ENCODE results near the gene SEC61B.
A peak's percentile ranks its signal among the peaks of the same experiment; 100 is the strongest.

SEC61B gene

DNA sequence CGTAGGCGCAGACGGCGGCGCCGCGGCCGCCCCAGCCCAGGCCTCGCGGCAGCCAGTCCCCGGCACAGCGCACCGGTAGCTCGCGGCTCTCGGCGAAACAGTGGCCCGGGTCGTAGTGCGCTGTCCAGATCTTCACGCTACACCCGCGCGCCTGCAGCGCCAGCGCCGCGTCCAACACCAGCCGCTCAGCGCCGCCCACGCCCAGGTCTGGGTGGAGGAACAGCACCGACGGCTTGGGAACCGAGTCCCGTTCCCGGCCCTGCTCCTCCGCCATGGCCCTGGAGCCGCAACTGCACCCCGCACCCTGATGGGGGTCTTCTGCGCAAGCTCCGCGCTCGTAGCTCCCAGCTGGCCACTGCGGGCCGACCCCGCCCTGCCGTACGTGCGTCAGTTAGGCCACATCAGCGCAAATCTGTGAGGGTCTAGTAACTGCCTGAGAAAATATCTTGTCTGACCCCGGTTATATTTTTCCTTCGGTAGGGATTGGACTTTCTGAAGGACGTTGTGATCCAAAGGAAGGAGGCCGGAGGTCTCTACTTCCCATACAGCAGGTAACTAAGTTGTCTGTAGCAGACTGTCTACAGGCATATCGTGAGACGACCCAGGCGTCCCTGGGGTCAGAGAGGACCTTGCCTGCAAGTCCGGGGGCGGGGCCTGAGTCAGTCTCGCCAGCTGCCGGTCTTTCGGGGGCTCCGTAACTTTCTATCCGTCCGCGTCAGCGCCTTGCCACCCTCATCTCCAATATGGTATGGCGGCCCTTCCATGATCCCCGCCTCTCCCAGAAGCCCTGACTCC is at the start of gene SEC61B, which contains the start of gene ALG2:
TSS of gene SEC61B (plus strand) at position 662 of the 795 bp plus-strand sequence. CDS start at position 744, 82 bp downstream.
TSS of gene ALG2 (minus strand) at position 322 of the 795 bp plus-strand sequence. CDS start at position 274, 48 bp downstream.
- DNase-seq (ENCODE audit: low read depth): peak; percentile 87
- TF ChIP-seq, protein P1, sequence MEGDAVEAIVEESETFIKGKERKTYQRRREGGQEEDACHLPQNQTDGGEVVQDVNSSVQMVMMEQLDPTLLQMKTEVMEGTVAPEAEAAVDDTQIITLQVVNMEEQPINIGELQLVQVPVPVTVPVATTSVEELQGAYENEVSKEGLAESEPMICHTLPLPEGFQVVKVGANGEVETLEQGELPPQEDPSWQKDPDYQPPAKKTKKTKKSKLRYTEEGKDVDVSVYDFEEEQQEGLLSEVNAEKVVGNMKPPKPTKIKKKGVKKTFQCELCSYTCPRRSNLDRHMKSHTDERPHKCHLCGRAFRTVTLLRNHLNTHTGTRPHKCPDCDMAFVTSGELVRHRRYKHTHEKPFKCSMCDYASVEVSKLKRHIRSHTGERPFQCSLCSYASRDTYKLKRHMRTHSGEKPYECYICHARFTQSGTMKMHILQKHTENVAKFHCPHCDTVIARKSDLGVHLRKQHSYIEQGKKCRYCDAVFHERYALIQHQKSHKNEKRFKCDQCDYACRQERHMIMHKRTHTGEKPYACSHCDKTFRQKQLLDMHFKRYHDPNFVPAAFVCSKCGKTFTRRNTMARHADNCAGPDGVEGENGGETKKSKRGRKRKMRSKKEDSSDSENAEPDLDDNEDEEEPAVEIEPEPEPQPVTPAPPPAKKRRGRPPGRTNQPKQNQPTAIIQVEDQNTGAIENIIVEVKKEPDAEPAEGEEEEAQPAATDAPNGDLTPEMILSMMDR (IDR thresholded peaks at IDR 0.05; ENCODE audit: control insufficient read depth, insufficient read depth, low read depth, low read length, missing control alignments): no peak
- peak within 1 kb of the TSS; percentile 62 for H3K4me3 ChIP-seq (ENCODE audit: control insufficient read depth, low read depth, low read length)

DNA sequence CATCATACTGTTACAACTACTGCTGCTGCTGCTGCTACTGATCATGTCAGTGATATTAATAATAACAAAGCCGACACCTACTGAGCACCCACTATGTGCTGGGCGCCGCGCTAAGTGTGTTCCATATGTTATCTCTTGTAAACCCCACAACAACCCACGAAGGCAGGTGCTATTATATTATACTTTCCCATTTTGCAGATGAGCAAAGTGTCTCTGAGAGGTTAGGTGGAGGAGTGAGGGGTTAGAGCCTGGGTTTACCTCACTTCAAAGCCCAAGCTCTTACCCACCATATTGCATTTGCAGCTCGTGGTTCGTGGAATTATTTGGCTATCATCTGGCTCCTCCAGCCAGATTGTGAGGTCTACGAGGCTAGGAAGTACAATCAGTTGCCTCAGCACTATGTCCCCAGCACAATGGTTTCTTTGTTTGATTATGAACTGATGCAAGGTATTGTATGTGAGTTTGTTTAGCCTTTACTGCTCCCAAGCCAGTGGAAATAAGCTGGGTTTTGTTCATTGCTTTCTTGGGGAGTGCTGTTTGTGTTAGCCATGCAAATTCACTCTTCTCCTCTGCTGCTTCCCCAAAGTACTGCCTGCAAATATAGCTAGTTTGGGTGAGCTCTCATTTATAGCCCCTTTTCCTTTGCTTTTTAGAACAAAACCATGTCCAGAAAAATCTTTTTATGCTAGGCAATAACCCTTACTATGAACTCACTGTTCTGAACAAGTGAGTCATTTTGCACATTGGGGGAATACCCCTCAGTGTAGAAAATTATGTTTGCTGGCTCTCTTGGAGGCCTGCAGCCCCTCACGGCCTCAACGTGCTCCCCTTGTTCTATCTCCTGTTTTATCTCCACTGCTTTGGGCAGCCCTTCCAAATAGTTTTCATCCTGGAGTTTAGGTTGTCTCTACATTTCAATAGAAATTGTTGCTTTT is 48.2 kb upstream of the SEC61B start:
- no peak for DNase-seq (ENCODE audit: low read depth)
- no peak overlapping the region for H3K4me3 ChIP-seq (ENCODE audit: control insufficient read depth, low read depth, low read length)
- TF ChIP-seq, protein P1 (IDR thresholded peaks at IDR 0.05; ENCODE audit: control insufficient read depth, insufficient read depth, low read depth, low read length, missing control alignments): no peak

DNA sequence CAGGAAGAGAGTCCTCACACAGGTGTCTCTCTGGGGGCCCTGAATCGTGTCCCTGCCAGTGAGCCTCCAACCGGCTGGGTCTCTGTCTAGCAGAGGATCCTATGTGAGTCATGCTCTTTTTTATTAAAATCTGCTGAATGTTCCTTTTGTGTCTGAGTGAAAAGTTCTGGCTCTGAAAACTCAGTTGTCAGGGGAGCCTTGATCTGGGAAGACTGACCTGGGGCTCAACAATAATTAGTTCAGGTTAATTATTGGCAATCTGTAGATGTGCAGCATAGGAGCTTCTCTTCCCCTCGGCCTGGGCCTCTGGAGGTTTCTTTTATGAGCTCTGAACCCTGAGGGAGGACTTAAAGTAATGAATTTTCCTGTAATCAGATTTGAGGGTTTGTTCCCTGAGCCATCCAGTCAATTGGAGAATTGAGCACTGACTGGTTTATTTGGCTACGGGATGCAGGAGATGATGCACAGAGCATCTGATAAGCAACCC is 45.5 kb upstream of the SEC61B start:
- H3K4me3 ChIP-seq (ENCODE audit: control insufficient read depth, low read depth, low read length): no peak overlapping the region
- TF ChIP-seq, protein P1 (IDR thresholded peaks at IDR 0.05; ENCODE audit: control insufficient read depth, insufficient read depth, low read depth, low read length, missing control alignments): no peak
- no peak for DNase-seq (ENCODE audit: low read depth)

DNA sequence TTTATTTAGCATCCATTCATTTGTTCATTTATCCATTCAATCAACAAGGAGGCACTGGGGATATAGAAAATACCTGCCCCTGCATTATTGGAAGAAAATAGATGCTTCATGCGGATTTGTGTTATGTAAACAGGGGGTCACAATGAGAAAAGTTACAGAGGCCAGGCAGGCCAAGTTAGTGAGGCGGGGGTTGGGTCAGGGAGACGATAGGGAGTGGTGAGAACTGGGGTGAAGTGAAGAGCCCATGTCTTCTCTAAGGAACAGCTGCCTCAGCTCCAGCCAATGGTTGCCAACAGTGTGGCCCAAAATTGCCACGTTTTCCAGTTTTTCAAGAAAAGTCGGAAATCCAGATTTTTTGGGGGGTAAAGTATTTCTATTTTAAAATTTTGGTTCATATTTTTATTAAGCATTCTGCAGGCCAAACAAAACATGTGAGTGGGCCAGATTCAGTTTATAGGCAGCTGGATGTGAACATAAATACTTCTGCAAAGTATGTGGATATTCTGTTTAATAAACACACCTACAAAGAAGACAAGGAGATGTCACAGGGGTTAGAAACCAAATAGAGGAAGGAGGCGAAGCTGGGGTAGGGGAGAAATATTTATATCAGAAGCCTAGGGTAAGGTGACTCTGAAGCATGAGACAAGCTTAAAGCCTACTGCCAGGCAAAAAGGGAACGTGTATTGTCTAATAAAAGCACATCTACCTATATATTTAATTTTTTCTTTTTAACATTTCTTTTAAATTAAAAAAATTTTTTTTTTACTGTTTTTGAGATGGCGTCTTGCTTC is 44.3 kb upstream of the SEC61B start:
- DNase-seq (ENCODE audit: low read depth): no peak
- TF ChIP-seq, protein P1 (IDR thresholded peaks at IDR 0.05; ENCODE audit: control insufficient read depth, insufficient read depth, low read depth, low read length, missing control alignments): no peak
- H3K4me3 ChIP-seq (ENCODE audit: control insufficient read depth, low read depth, low read length): no peak overlapping the region

DNA sequence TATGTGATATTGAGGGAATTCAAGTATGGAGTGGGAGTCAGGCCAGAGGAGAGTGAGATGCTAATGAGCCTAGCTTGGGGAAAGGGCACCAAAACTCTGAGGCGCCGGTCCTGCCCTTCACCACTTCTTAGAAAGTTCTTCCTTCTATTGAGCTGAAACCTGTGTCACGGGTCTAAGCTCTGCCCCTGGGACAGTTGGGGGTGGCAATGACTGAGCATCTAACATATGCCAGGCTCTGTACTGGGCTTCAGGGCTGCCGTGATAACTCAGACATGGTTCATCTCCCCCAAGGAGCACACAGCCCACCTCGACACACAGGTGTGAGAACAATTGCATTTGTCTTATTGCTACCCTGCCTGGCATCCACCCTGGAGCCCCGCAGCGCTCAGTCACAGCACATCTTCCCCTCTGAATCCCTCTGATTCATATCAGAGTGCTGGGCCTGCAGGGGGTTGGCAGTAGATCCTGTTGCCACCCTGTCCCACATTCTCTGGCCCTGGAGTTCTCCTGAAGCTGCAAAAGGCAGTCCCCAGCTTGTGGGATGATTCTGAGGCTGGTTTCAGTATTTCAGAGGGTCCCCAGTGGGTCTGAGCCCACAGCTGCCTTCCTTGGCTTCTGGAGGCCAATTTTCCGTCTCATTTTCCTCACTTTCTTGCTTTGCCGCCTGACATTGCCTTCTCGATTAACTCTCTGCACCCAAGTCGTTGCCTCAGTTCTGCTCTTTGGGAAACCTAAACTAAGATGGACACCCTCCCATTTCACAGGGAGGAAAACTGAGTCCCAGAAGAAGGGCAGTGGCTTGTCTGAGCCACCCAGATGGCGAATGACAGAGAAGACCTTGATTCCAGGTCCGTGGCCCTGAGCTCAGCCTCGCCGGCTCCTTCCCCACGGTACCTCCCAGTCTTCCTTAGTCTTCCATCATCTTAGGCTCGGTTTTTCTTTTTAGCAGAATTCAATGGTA is 42.9 kb upstream of the SEC61B start:
- TF ChIP-seq, protein P1 (IDR thresholded peaks at IDR 0.05; ENCODE audit: control insufficient read depth, insufficient read depth, low read depth, low read length, missing control alignments): no peak
- DNase-seq (ENCODE audit: low read depth): no peak
- H3K4me3 ChIP-seq (ENCODE audit: control insufficient read depth, low read depth, low read length): no peak overlapping the region

All from AG09309 (cell line).